Mammary epithelial cell (primary cell): ENCODE results near the gene WASHC1.
"Not testable (repeated sequence)": the region's sequence is repeated elsewhere in the genome, so short reads cannot be mapped to it uniquely, and the experiment has no call there.

Experiments
- CTCF ChIP-seq, 2 donors: IDR thresholded peaks in 1 of 2; conservative IDR thresholded peaks in 1 of 2; 2 replicates each; pipeline ENCODE4 v1.5.1; 2011 to 2012; ENCODE audit warnings: inconsistent platforms in 2 of 2, low read length in 2 of 2, mild to moderate bottlenecking in 2 of 2, control low read depth in 1 of 2, low read depth in 1 of 2; ENCODE audit not compliant: insufficient read depth in 1 of 2; ENCODE audit errors: extremely low read depth in 1 of 2
- EZH2 ChIP-seq: IDR thresholded peaks from 2 replicates; pipeline ENCODE4 v1.6.1; 2012; ENCODE audit warnings: low read length, inconsistent platforms, borderline replicate concordance

GRCh38 chr9:76389-76788, 47.1 kb upstream of the WASHC1 start:
- not testable (repeated sequence) for TF ChIP-seq CTCF (conservative IDR thresholded peaks at IDR 0.05 in 1 of 2, IDR thresholded peaks at IDR 0.05 in 1 of 2; ENCODE audit: extremely low read depth in 1 of 2, insufficient read depth in 1 of 2, low read depth in 1 of 2, low read length in 2 of 2); EZH2
